GM23338 (cell line): ENCODE data around the gene BDP1. TPM values are rescaled to one million over a fixed set of nuclear protein-coding genes. Genes with fewer than 3 reads are reported as not detected.
"Not testable (repeated sequence)": the region's sequence is repeated elsewhere in the genome, so short reads cannot be mapped to it uniquely, and the experiment has no call there.

ENCODE experiments used
- ATAC-seq: fragments of 200-7000 bp; cut with Tn5 transposase; 3 replicates; pipeline ENCODE4 v1.9.1; 2020
- DNase-seq: peaks from one replicate; pipeline ENCODE4 v3.0.0-alpha.2; 2015; ENCODE audit warnings: low spot score
- H2AFZ ChIP-seq: fragments of 200-600 bp; sonication (generic); 2 replicates; pipeline ENCODE4 v1.8.0; 2016; ENCODE audit warnings: antibody characterized with exemption, mild to moderate bottlenecking, moderate library complexity
- H3F3A ChIP-seq: fragments of 200-600 bp; sonication (generic); replicated peaks from 2 replicates; pipeline ENCODE4 v1.8.0; 2017; ENCODE audit warnings: antibody characterized with exemption, mixed run types, low read depth
- H3K27ac ChIP-seq: fragments of 200-600 bp; sonication (generic); 2 replicates; pipeline ENCODE4 v1.6.1; 2016; ENCODE audit warnings: low read depth
- H3K27me3 ChIP-seq: fragments of 200-600 bp; sonication (generic); 2 replicates; pipeline ENCODE4 v1.8.0; 2016; ENCODE audit warnings: mild to moderate bottlenecking, mixed run types, moderate library complexity; ENCODE audit not compliant: insufficient read depth
- H3K36me3 ChIP-seq: fragments of 200-600 bp; sonication (generic); 2 replicates; pipeline ENCODE4 v1.8.0; 2016; ENCODE audit warnings: mild to moderate bottlenecking; ENCODE audit not compliant: insufficient read depth
- H3K4me1 ChIP-seq: fragments of 200-600 bp; sonication (generic); 2 replicates; pipeline ENCODE4 v1.8.0; 2016; ENCODE audit warnings: mild to moderate bottlenecking, moderate library complexity; ENCODE audit not compliant: insufficient read depth
- H3K4me2 ChIP-seq: fragments of 200-600 bp; sonication (generic); 2 replicates; pipeline ENCODE4 v1.7.1; 2017; ENCODE audit warnings: mixed run types
- H3K4me3 ChIP-seq: fragments of 200-600 bp; sonication (generic); 2 replicates; pipeline ENCODE4 v1.6.1; 2016; ENCODE audit warnings: mixed run types
- H3K79me2 ChIP-seq: fragments of 200-600 bp; sonication (generic); replicated peaks from 2 replicates; pipeline ENCODE4 v1.8.0; 2017; ENCODE audit warnings: mild to moderate bottlenecking; ENCODE audit not compliant: insufficient read depth
- H3K9me2 ChIP-seq: fragments of 200-600 bp; sonication (generic); 2 replicates; pipeline ENCODE4 v1.8.0; 2017; ENCODE audit not compliant: insufficient read depth
- H4K20me1 ChIP-seq: fragments of 200-600 bp; sonication (generic); replicated peaks from 2 replicates; pipeline ENCODE4 v1.8.0; 2017; ENCODE audit warnings: mild to moderate bottlenecking; ENCODE audit not compliant: insufficient read depth
- H3K27ac Mint-ChIP-seq: 2 replicates; pipeline ENCODE4 v1.8.0; 2020; ENCODE audit warnings: inconsistent platforms, mild to moderate bottlenecking, moderate library complexity, mixed read lengths
- H3K27me3 Mint-ChIP-seq: 3 replicates; pipeline ENCODE4 v1.8.0; 2022; ENCODE audit warnings: low read depth, mild to moderate bottlenecking, moderate library complexity, mixed read lengths, inconsistent platforms; ENCODE audit not compliant: insufficient read depth, poor library complexity
- H3K36me3 Mint-ChIP-seq: 3 replicates; pipeline ENCODE4 v1.8.0; 2021; ENCODE audit warnings: low read depth, mild to moderate bottlenecking, inconsistent platforms, moderate library complexity, mixed read lengths
- H3K4me1 Mint-ChIP-seq: 3 replicates; pipeline ENCODE4 v1.8.0; 2020; ENCODE audit warnings: mild to moderate bottlenecking, inconsistent platforms, mixed read lengths
- H3K4me3 Mint-ChIP-seq: 3 replicates; pipeline ENCODE4 v1.8.0; 2021; ENCODE audit warnings: moderate library complexity, mild to moderate bottlenecking, inconsistent platforms, mixed read lengths
- H3K9me3 Mint-ChIP-seq: 3 replicates; pipeline ENCODE4 v1.8.0; 2020; ENCODE audit warnings: moderate library complexity, mild to moderate bottlenecking, inconsistent platforms, mixed read lengths
- CREB1 ChIP-seq: fragments of 250-450 bp; sonication (Bioruptor Pico); IDR thresholded peaks from 2 replicates; pipeline ENCODE4 v1.5.0; 2020; ENCODE audit warnings: low read depth, mild to moderate bottlenecking, moderate library complexity
- CTCF ChIP-seq, 2 experiments: fragments of 200-600 bp in 1 of 2; sonication (generic) in 1 of 2; conservative IDR thresholded peaks; 2 replicates each; pipeline versions ENCODE4 v1.5.1 to v1.6.1; 2016 to 2017; ENCODE audit warnings: antibody characterized with exemption in 2 of 2, low read depth in 2 of 2, mild to moderate bottlenecking in 2 of 2, moderate library complexity in 1 of 2
- ETS1 ChIP-seq: IDR thresholded peaks from 2 replicates; pipeline ENCODE4 v1.6.1; 2016; ENCODE audit warnings: antibody characterized with exemption
- EZH2 ChIP-seq: fragments of 200-600 bp; sonication (generic); IDR thresholded peaks from one replicate; pipeline ENCODE4 v1.8.0; 2017; ENCODE audit warnings: antibody characterized with exemption, mild to moderate bottlenecking, low read depth; ENCODE audit not compliant: unreplicated experiment
- EZH2phosphoT487 ChIP-seq: fragments of 200-600 bp; sonication (generic); IDR thresholded peaks from one replicate; pipeline ENCODE4 v1.8.1; 2018; ENCODE audit warnings: antibody characterized with exemption; ENCODE audit not compliant: unreplicated experiment
- JUNB ChIP-seq: IDR thresholded peaks from one replicate; pipeline ENCODE4 v1.6.1; 2016; ENCODE audit warnings: antibody characterized with exemption; ENCODE audit not compliant: unreplicated experiment
- NANOG ChIP-seq: IDR thresholded peaks from 2 replicates; pipeline ENCODE4 v1.6.1; 2016; ENCODE audit warnings: antibody characterized with exemption, borderline replicate concordance
- POLR2AphosphoS5 ChIP-seq: IDR thresholded peaks from 2 replicates; pipeline ENCODE4 v1.6.1; 2016; ENCODE audit warnings: antibody characterized with exemption, low read depth
- ZNF114 ChIP-seq: fragments of 250-450 bp; sonication (Bioruptor Pico); IDR thresholded peaks from 2 replicates; pipeline ENCODE4 v1.5.0; 2020; ENCODE audit warnings: mild to moderate bottlenecking, moderate library complexity
- ZNF331 ChIP-seq: fragments of 250-450 bp; sonication (Bioruptor Pico); IDR thresholded peaks from 2 replicates; pipeline ENCODE4 v1.5.0; 2020; ENCODE audit warnings: low read depth, mild to moderate bottlenecking, moderate library complexity
- polyA plus RNA-seq: library from polyadenylated mRNA; unstranded; fragments of >200 nt; fragmentation: Nextera tagmentation; extraction: Ambion mirVana; gene quantifications from 2 replicates; pipeline ENCODE4 v1.2.1, GENCODE V29; 2016
- total RNA-seq: library from RNA; depleted of rRNA; stranded (reverse); fragments of >200 nt; shearing (Covaris generic); gene quantifications from 2 replicates; pipeline ENCODE4 v1.2.3, GENCODE V29; 2014
- TF ChIP-seq, protein P1 (sequence below): fragments of 250-450 bp; sonication (Bioruptor Pico); IDR thresholded peaks from 2 replicates; pipeline ENCODE4 v1.5.0; 2020; ENCODE audit warnings: mild to moderate bottlenecking, moderate library complexity

Gene BDP1
- total and polyA plus RNA-seq, 2 experiments from 2014 or later = 41.8 to 54.4 TPM

DNA sequence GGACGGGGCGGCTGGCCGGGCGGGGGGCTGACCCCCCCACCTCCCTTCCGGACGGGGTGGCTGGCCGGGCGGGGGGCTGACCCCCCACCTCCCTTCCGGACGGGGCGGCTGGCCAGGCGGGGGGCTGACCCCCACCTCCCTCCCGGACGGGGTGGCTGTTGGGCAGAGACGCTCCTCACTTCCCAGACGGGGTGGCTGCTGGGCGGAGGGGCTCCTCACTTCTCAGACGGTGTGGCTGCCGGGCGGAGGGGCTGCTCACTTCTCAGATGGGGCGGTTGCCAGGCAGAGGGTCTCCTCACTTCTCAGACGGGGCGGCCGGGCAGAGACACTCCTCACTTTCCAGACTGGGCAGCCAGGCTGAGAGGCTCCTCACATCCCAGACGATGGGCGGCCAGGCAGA is 70.2 kb downstream of the BDP1 start:
- H3K27ac Mint-ChIP-seq, DNase-seq, H3K4me1 ChIP-seq, ATAC-seq, H3K4me3 ChIP-seq, H3K27me3 ChIP-seq, H3K4me3 Mint-ChIP-seq, H2AFZ ChIP-seq, H3K9me3 Mint-ChIP-seq, H3K79me2 ChIP-seq, H3K4me2 ChIP-seq, H3K4me1 Mint-ChIP-seq, H3K27me3 Mint-ChIP-seq, H3F3A ChIP-seq, H4K20me1 ChIP-seq, H3K27ac ChIP-seq, H3K9me2 ChIP-seq: not testable (repeated sequence)
- peaks cover 16% of the 10 kb centered on the region; the same call in 1 of the 2 replicates for H3K36me3 ChIP-seq
- H3K36me3 Mint-ChIP-seq = peaks cover 52% of the 10 kb centered on the region

DNA sequence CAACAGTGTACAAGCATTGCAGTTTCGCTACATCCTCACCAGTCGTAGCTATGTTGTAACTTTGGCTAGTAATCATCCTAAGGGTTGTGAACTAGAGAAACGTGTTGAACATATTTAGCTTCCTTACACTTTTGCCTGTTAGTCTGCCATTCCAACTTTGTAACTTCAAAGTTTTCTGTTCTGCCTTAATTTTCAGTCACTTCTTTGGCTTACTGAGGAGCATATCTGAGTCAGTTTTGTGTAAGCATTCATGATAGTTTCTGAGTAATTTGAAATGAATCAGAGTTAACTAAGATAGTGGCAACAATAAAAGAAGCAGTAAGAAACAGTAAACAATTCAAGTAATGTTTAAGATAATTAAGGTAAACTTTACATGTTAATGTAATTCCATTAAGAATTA is 72.8 kb downstream of the BDP1 start:
- no peaks in the 10 kb centered on the region for H3K9me2 ChIP-seq
- TF ChIP-seq CREB1 (CRISPR knock-in tag) (no peak), EZH2phosphoT487 (no peak), CTCF (conservative IDR thresholded peaks at IDR 0.05; ENCODE audit: low read depth in 2 of 2) (no peak), ETS1 (no peak), EZH2 (no peak), JUNB (no peak), POLR2AphosphoS5 (no peak), ZNF331 (CRISPR knock-in tag) (no peak), ZNF114 (CRISPR knock-in tag) (no peak), NANOG (no peak)
- TF ChIP-seq, protein P1, sequence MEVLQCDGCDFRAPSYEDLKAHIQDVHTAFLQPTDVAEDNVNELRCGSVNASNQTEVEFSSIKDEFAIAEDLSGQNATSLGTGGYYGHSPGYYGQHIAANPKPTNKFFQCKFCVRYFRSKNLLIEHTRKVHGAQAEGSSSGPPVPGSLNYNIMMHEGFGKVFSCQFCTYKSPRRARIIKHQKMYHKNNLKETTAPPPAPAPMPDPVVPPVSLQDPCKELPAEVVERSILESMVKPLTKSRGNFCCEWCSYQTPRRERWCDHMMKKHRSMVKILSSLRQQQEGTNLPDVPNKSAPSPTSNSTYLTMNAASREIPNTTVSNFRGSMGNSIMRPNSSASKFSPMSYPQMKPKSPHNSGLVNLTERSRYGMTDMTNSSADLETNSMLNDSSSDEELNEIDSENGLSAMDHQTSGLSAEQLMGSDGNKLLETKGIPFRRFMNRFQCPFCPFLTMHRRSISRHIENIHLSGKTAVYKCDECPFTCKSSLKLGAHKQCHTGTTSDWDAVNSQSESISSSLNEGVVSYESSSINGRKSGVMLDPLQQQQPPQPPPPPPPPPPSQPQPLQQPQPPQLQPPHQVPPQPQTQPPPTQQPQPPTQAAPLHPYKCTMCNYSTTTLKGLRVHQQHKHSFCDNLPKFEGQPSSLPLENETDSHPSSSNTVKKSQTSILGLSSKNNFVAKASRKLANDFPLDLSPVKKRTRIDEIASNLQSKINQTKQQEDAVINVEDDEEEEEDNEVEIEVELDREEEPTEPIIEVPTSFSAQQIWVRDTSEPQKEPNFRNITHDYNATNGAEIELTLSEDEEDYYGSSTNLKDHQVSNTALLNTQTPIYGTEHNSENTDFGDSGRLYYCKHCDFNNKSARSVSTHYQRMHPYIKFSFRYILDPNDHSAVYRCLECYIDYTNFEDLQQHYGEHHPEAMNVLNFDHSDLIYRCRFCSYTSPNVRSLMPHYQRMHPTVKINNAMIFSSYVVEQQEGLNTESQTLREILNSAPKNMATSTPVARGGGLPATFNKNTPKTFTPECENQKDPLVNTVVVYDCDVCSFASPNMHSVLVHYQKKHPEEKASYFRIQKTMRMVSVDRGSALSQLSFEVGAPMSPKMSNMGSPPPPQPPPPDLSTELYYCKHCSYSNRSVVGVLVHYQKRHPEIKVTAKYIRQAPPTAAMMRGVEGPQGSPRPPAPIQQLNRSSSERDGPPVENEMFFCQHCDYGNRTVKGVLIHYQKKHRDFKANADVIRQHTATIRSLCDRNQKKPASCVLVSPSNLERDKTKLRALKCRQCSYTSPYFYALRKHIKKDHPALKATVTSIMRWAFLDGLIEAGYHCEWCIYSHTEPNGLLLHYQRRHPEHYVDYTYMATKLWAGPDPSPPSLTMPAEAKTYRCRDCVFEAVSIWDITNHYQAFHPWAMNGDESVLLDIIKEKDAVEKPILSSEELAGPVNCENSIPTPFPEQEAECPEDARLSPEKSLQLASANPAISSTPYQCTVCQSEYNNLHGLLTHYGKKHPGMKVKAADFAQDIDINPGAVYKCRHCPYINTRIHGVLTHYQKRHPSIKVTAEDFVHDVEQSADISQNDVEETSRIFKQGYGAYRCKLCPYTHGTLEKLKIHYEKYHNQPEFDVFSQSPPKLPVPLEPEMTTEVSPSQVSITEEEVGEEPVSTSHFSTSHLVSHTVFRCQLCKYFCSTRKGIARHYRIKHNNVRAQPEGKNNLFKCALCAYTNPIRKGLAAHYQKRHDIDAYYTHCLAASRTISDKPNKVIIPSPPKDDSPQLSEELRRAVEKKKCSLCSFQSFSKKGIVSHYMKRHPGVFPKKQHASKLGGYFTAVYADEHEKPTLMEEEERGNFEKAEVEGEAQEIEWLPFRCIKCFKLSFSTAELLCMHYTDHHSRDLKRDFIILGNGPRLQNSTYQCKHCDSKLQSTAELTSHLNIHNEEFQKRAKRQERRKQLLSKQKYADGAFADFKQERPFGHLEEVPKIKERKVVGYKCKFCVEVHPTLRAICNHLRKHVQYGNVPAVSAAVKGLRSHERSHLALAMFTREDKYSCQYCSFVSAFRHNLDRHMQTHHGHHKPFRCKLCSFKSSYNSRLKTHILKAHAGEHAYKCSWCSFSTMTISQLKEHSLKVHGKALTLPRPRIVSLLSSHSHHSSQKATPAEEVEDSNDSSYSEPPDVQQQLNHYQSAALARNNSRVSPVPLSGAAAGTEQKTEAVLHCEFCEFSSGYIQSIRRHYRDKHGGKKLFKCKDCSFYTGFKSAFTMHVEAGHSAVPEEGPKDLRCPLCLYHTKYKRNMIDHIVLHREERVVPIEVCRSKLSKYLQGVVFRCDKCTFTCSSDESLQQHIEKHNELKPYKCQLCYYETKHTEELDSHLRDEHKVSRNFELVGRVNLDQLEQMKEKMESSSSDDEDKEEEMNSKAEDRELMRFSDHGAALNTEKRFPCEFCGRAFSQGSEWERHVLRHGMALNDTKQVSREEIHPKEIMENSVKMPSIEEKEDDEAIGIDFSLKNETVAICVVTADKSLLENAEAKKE (CRISPR knock-in tag) = no peak
- H3K4me1 Mint-ChIP-seq = no peaks in the 10 kb centered on the region
- no peaks in the 10 kb centered on the region for H3K79me2 ChIP-seq
- H3K4me3 ChIP-seq = no peak overlapping the region
- peaks cover 3% of the 10 kb centered on the region for H3K27me3 Mint-ChIP-seq
- H3K27me3 ChIP-seq = no peaks in the 10 kb centered on the region
- no peak overlapping the region for H2AFZ ChIP-seq
- no peaks in the 10 kb centered on the region for H3F3A ChIP-seq
- no peak overlapping the region for H3K27ac Mint-ChIP-seq
- H3K27ac ChIP-seq = no peak overlapping the region
- peaks cover 42% of the 10 kb centered on the region for H3K36me3 Mint-ChIP-seq
- no peaks in the 10 kb centered on the region for H3K9me3 Mint-ChIP-seq
- H3K36me3 ChIP-seq = peaks cover 17% of the 10 kb centered on the region; the same call in 1 of the 2 replicates
- H3K4me3 Mint-ChIP-seq = no peak overlapping the region
- ATAC-seq (no peak), DNase-seq (no peak)
- H3K4me2 ChIP-seq = no peak overlapping the region
- no peaks in the 10 kb centered on the region for H3K4me1 ChIP-seq
- H4K20me1 ChIP-seq = peaks cover 11% of the 10 kb centered on the region; the same call in 1 of the 2 replicates
